Measurements from ENCODE around the gene PPP1R3G. TPM values are rescaled to one million over a fixed set of nuclear protein-coding genes. Genes with fewer than 3 reads are reported as not detected.

Gene PPP1R3G
- total RNA-seq, result under 1 TPM; 0.35 to 0.98 (median 0.52) TPM
- long read RNA-seq, result 0 reads

GRCh38 chr6:5084781-5085647 is at the start of gene PPP1R3G:
PPP1R3G (plus strand) TSS chr6:5085341; CDS start chr6:5085486, 145 bp downstream.
- no peaks in the 10 kb centered on the region for H3K27me3 ChIP-seq
- no peaks in the 10 kb centered on the region for H3K36me3 ChIP-seq
- DNase-seq (peak; percentile 70 to 80 (median 74)), ATAC-seq (peak; percentile 72 to 79 (median 74))
- 0% methylated on average over 7 of the region's 83 CpGs for WGBS (ENCODE audit: insufficient coverage, low coverage, low lambda C conversion rate, missing lambda C conversion rate)
- H3K4me1 ChIP-seq, result no peaks in the 10 kb centered on the region
- H3K4me3 ChIP-seq, result peak within 1 kb of the TSS; percentile 63 to 70 (median 64)
- TF ChIP-seq POLR2A (IDR thresholded peaks at IDR 0.05) (no peak), CTCF (IDR thresholded peaks at IDR 0.05) (no peak)
- no peaks in the 10 kb centered on the region for H3K9me3 ChIP-seq
- H3K27ac ChIP-seq, result peak within 1 kb of the TSS; percentile 78 to 84 (median 84)
- intact Hi-C loops (cut with DNase I), result no loop called here

- no peaks in the 10 kb centered on the region for H3K27me3 ChIP-seq
- H3K36me3 ChIP-seq, result no peaks in the 10 kb centered on the region
- ATAC-seq, result peak in 2 of 4 donors; percentile 19 to 51
- H3K27ac ChIP-seq, result no peak overlapping the region
- DNase-seq, result no peak
- 80% methylated on average over 4 of the region's 8 CpGs for WGBS (ENCODE audit: insufficient coverage, low coverage, low lambda C conversion rate, missing lambda C conversion rate)
- intact Hi-C loops (cut with DNase I), result no loop called here
- H3K4me1 ChIP-seq, result no peaks in the 10 kb centered on the region
- no peaks in the 10 kb centered on the region for H3K9me3 ChIP-seq
- TF ChIP-seq POLR2A (IDR thresholded peaks at IDR 0.05) (no peak), CTCF (IDR thresholded peaks at IDR 0.05) (no peak)
- no peak overlapping the region for H3K4me3 ChIP-seq
Observed at GRCh38 chr6:5036269-5036668, 48.9 kb upstream of the PPP1R3G start.

GRCh38 chr6:5041955-5042354 is 43.2 kb upstream of the PPP1R3G start:
- no peak overlapping the region for H3K4me3 ChIP-seq
- no peaks in the 10 kb centered on the region for H3K36me3 ChIP-seq
- intact Hi-C loops (cut with DNase I), result no loop called here
- ATAC-seq (no peak), DNase-seq (no peak)
- no peaks in the 10 kb centered on the region for H3K4me1 ChIP-seq
- WGBS (ENCODE audit: insufficient coverage, low coverage, low lambda C conversion rate, missing lambda C conversion rate), result 19% methylated on average over 2 of the region's 2 CpGs
- TF ChIP-seq POLR2A (IDR thresholded peaks at IDR 0.05) (no peak), CTCF (IDR thresholded peaks at IDR 0.05) (no peak)
- H3K27ac ChIP-seq, result no peak overlapping the region
- H3K27me3 ChIP-seq, result no peaks in the 10 kb centered on the region
- no peaks in the 10 kb centered on the region for H3K9me3 ChIP-seq

GRCh38 chr6:5042436-5042835 is 42.7 kb upstream of the PPP1R3G start:
- no peaks in the 10 kb centered on the region for H3K36me3 ChIP-seq
- intact Hi-C loops (cut with DNase I), result no loop called here
- DNase-seq, result no peak
- WGBS (ENCODE audit: insufficient coverage, low coverage, low lambda C conversion rate, missing lambda C conversion rate), result 93% methylated on average over 3 of the region's 3 CpGs
- H3K27me3 ChIP-seq, result no peaks in the 10 kb centered on the region
- no peaks in the 10 kb centered on the region for H3K4me1 ChIP-seq
- no peak for ATAC-seq
- TF ChIP-seq POLR2A (IDR thresholded peaks at IDR 0.05) (no peak), CTCF (IDR thresholded peaks at IDR 0.05) (no peak)
- H3K4me3 ChIP-seq, result no peak overlapping the region
- H3K9me3 ChIP-seq, result no peaks in the 10 kb centered on the region
- no peak overlapping the region for H3K27ac ChIP-seq
